Mucosa of rectum (tissue), 2 donors: ENCODE results near the gene VWA1.

Source experiments
- H3K27ac ChIP-seq, 2 donors: one replicate each; pipeline ENCODE4 v1.7.0; 2013; ENCODE audit warnings: inconsistent platforms in 2 of 2, low read depth in 2 of 2, low read length in 2 of 2
- H3K27me3 ChIP-seq, 2 donors: one replicate each; pipeline ENCODE4 v1.7.0; 2013; ENCODE audit warnings: low read length in 2 of 2; ENCODE audit not compliant: control insufficient read depth in 2 of 2, insufficient read depth in 2 of 2
- H3K36me3 ChIP-seq, 2 donors: one replicate each; pipeline ENCODE4 v1.7.0; 2013; ENCODE audit warnings: low read length in 2 of 2; ENCODE audit not compliant: control insufficient read depth in 2 of 2, insufficient read depth in 2 of 2
- H3K4me1 ChIP-seq, 2 donors: one replicate each; pipeline ENCODE4 v1.7.0; 2013; ENCODE audit warnings: low read length in 2 of 2, mild to moderate bottlenecking in 1 of 2; ENCODE audit not compliant: control insufficient read depth in 2 of 2, insufficient read depth in 2 of 2
- H3K4me3 ChIP-seq, 2 donors: one replicate each; pipeline ENCODE4 v1.7.0; 2013; ENCODE audit warnings: low read length in 2 of 2
- H3K9ac ChIP-seq, 2 donors: one replicate each; pipeline ENCODE4 v1.7.0; 2013; ENCODE audit warnings: low read length in 2 of 2, low read depth in 1 of 2, mild to moderate bottlenecking in 1 of 2
- H3K9me3 ChIP-seq, 2 donors: one replicate each; pipeline ENCODE4 v1.7.0; 2013; ENCODE audit warnings: low read length in 2 of 2; ENCODE audit not compliant: control insufficient read depth in 2 of 2
- donor health status: healthy.
- donor health status: Normal muscosa, but diverticular disease.

Gene VWA1

GRCh38 chr1:1435911-1436629, 580 bp downstream of the VWA1 start:
- H3K27me3 ChIP-seq, result peaks cover 4% of the 10 kb centered on the region in 2 donors
- peak overlapping the region; percentile 32 to 39 for H3K9ac ChIP-seq
- peaks cover 61 to 63% of the 10 kb centered on the region in 2 donors for H3K4me1 ChIP-seq
- H3K9me3 ChIP-seq, result no peaks in the 10 kb centered on the region
- H3K36me3 ChIP-seq, result no peaks in the 10 kb centered on the region
- H3K4me3 ChIP-seq, result peak overlapping the region; percentile 47 to 57
- H3K27ac ChIP-seq, result no peak overlapping the region

DNA sequence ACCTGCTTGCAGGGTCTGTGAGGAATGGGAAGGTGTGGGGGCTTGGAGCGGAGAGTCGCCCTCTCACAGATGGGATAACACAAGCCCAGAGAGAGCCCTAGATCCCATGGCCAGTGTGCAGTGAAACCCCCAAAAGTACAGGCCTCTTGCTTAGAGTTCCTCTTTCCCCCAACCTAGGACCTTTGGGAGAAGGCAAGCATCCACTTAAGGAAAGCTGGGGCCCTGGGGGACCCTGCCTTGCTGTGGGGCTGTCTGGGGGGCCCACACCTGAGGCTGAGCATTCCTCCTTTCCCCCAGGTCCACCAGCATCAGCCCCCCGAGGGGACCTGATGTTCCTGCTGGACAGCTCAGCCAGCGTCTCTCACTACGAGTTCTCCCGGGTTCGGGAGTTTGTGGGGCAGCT, 1.1 kb downstream of the VWA1 start:
- peak overlapping the region; percentile 32 to 39 for H3K9ac ChIP-seq

DNA sequence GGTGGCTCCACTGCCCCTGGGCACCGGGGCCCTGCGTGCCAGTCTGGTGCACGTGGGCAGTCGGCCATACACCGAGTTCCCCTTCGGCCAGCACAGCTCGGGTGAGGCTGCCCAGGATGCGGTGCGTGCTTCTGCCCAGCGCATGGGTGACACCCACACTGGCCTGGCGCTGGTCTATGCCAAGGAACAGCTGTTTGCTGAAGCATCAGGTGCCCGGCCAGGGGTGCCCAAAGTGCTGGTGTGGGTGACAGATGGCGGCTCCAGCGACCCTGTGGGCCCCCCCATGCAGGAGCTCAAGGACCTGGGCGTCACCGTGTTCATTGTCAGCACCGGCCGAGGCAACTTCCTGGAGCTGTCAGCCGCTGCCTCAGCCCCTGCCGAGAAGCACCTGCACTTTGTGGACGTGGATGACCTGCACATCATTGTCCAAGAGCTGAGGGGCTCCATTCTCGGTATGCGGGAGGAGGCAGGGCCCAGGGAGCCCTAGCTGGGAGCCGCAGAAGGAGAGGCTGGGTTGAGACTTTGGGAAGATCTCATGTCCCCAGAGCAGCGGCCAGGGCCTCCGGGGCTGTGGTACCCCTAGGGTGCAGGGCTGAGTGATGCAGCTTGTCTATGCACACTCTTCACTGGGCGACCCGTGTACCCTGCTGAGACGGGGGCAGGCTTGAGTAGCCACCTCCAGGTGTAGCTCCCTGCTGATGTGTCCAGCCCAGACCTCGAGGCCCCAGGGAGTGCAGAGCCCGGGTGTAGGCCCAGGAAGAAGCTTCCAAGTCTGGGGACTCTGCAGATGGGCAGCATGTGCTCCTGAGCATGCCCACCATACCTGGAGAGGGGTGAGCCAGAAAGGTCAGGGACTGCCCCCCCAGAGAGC, 1.8 kb downstream of the VWA1 start:
- peaks cover 54% of the 10 kb centered on the region in 2 donors for H3K4me1 ChIP-seq
- no peaks in the 10 kb centered on the region for H3K36me3 ChIP-seq
- H3K4me3 ChIP-seq, result peak overlapping the region in 1 of 2 donors; percentile 7
- peak overlapping the region in 1 of 2 donors; percentile 13 for H3K27ac ChIP-seq
- peak overlapping the region in 1 of 2 donors; percentile 5 for H3K9ac ChIP-seq
- no peaks in the 10 kb centered on the region for H3K9me3 ChIP-seq
- H3K27me3 ChIP-seq, result peaks cover 4% of the 10 kb centered on the region in 2 donors

More for the DNA sequence above, 1.1 kb downstream of the VWA1 start:
- Histone ChIP-seq H3K9me3 (no peaks in the 10 kb centered on the region), H3K36me3 (no peaks in the 10 kb centered on the region), H3K27ac (no peak overlapping the region), H3K27me3 (peaks cover 4% of the 10 kb centered on the region in 2 donors), H3K4me1 (peaks cover 60 to 61% of the 10 kb centered on the region in 2 donors), H3K4me3 (peak overlapping the region; percentile 47 to 57)

GRCh38 chr1:1437904-1438376, 2.5 kb downstream of the VWA1 start:
- no peaks in the 10 kb centered on the region for H3K36me3 ChIP-seq
- no peaks in the 10 kb centered on the region for H3K9me3 ChIP-seq
- H3K9ac ChIP-seq, result peak overlapping the region in 1 of 2 donors; percentile 5
- peaks cover 48 to 49% of the 10 kb centered on the region in 2 donors for H3K4me1 ChIP-seq
- peaks cover 4% of the 10 kb centered on the region in 2 donors for H3K27me3 ChIP-seq
- peak overlapping the region in 1 of 2 donors; percentile 13 for H3K27ac ChIP-seq
- peak overlapping the region in 1 of 2 donors; percentile 34 for H3K4me3 ChIP-seq

DNA sequence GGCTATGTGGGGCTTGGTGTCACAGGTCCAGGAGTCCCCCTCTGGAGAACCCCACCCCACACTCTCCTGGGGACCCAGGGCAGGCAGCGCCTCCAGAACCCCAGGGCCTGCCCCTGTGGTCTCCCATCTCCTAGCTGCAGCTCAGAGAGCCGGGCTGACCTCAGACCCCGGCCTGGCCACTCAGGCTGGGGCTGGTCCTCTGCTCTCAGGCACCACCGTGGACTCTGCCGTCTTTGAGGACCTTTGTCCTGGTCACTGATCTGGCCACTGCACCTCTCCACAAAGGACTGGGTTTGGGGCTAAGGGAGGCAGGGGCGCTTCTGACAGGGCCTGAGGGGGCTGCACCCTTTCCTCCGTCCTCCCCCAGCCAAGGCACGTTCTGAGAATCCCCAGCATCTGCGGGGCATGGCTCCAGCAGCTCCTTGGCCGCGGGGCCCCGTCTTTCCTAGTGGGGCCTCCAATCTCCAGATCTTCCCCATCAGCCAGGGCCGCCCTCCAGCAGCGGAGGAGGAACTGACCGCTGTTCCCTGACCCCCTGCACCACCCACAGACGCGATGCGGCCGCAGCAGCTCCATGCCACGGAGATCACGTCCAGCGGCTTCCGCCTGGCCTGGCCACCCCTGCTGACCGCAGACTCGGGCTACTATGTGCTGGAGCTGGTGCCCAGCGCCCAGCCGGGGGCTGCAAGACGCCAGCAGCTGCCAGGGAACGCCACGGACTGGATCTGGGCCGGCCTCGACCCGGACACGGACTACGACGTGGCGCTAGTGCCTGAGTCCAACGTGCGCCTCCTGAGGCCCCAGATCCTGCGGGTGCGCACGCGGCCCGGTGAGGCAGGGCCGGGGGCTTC, 3.3 kb downstream of the VWA1 start:
- Histone ChIP-seq H3K4me3 (no peak overlapping the region), H3K27ac (peak overlapping the region in 1 of 2 donors; percentile 13), H3K27me3 (peaks cover 4% of the 10 kb centered on the region in 2 donors), H3K36me3 (no peaks in the 10 kb centered on the region), H3K9me3 (no peaks in the 10 kb centered on the region), H3K9ac (peak overlapping the region in 1 of 2 donors; percentile 5), H3K4me1 (peaks cover 40 to 43% of the 10 kb centered on the region in 2 donors)

- no peak overlapping the region for H3K27ac ChIP-seq
Measured at GRCh38 chr1:1439546-1440261, 4.2 kb downstream of the VWA1 start.

GRCh38 chr1:1440262-1441001, 4.9 kb downstream of the VWA1 start:
- H3K27me3 ChIP-seq, result peaks cover under 1 to 1% of the 10 kb centered on the region in 2 donors
- H3K27ac ChIP-seq, result no peak overlapping the region
- H3K4me3 ChIP-seq, result no peak overlapping the region
- H3K9me3 ChIP-seq, result no peaks in the 10 kb centered on the region
- no peak overlapping the region for H3K9ac ChIP-seq
- H3K4me1 ChIP-seq, result peaks cover 23 to 27% of the 10 kb centered on the region in 2 donors
- H3K36me3 ChIP-seq, result no peaks in the 10 kb centered on the region

More at GRCh38 chr1:1439546-1440261, 4.2 kb downstream of the VWA1 start:
- H3K4me1 ChIP-seq, result peaks cover 31 to 33% of the 10 kb centered on the region in 2 donors
- no peaks in the 10 kb centered on the region for H3K36me3 ChIP-seq
- no peaks in the 10 kb centered on the region for H3K9me3 ChIP-seq
- no peak overlapping the region for H3K9ac ChIP-seq
- H3K4me3 ChIP-seq, result no peak overlapping the region
- peaks cover 4% of the 10 kb centered on the region in 2 donors for H3K27me3 ChIP-seq

DNA sequence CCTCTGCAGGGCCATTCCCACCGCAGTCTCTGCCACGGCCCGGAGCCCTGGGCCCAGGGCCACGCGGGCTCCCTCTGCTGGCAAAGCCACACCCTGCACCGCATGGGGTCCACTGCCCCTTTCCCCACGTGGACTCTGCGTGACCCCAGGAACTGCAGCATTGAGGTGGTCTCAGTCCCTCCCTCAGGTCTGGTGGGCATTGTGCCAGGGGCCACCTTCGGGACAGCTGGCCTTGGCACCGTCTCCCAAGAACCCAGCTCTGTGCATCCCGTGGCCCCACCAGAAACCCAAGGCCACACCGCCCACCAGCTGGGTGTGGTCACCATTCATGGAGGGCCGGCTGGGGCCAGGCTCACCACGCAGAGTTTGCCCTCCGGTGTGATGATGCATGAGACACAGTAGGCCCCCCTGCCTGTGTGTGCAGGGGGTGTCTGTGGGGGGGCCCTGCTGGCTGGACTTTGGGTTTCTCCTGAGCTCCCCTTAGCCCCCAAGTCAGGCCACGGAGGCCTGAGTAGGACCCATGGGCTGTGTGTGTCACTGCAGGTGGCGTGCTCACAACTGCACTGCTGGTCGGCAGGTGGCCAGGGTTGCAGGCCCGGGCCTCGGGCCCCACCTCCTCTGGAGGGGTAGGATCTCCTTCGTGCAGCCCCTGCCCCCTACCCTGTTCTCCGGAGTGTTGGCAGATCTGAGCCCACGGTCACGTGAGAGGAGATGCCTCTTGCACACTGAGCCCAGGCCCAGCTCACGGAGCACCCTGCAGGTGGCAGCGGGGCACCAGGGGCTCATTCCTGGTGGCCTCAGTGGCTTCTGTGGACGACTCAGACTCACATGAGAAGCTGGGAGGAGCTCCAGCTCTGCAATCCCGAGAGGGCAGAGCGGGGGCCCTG, 5.8 kb downstream of the VWA1 start:
- Histone ChIP-seq H3K9me3 (no peaks in the 10 kb centered on the region), H3K27me3 (peaks cover 0 to 1% of the 10 kb centered on the region in 2 donors), H3K9ac (no peak overlapping the region), H3K36me3 (no peaks in the 10 kb centered on the region), H3K4me1 (peaks cover 18 to 22% of the 10 kb centered on the region in 2 donors), H3K27ac (no peak overlapping the region), H3K4me3 (no peak overlapping the region)
